Suprapubic skin (tissue), 4 donors: ENCODE measurements around the gene PRKAG2. TPM values are rescaled to one million over a fixed set of nuclear protein-coding genes. Genes with fewer than 3 reads are reported as not detected.
"Not testable (repeated sequence)": the region's sequence is repeated elsewhere in the genome, so short reads cannot be mapped to it uniquely, and the experiment has no call there.

Experiments
- DNase-seq, 2 donors: peaks; one replicate each; pipeline ENCODE4 v3.0.0-alpha.2; 2019; ENCODE audit warnings: low spot score in 2 of 2
- H3K27ac ChIP-seq: fragments of 200-600 bp; sonication (generic); one replicate; pipeline ENCODE4 v1.5.1; 2019
- H3K27me3 ChIP-seq: fragments of 200-600 bp; sonication (generic); one replicate; pipeline ENCODE4 v1.5.1; 2019
- H3K36me3 ChIP-seq: fragments of 200-600 bp; sonication (generic); one replicate; pipeline ENCODE4 v1.5.1; 2019
- H3K4me1 ChIP-seq: fragments of 200-600 bp; sonication (generic); one replicate; pipeline ENCODE4 v1.5.1; 2019
- H3K4me3 ChIP-seq: fragments of 200-600 bp; sonication (generic); one replicate; pipeline ENCODE4 v1.5.1; 2019; ENCODE audit warnings: mild to moderate bottlenecking
- H3K9me3 ChIP-seq: fragments of 200-600 bp; sonication (generic); one replicate; pipeline ENCODE4 v1.5.1; 2019
- EP300 ChIP-seq: sonication (generic); formaldehyde crosslinking; IDR thresholded peaks from one replicate; pipeline ENCODE4 v1.6.1; 2017; ENCODE audit warnings: antibody characterized with exemption
- POLR2A ChIP-seq, 2 donors: fragments of 450-650 bp; IDR thresholded peaks; one replicate each; pipeline ENCODE4 v1.6.1; 2017; ENCODE audit warnings: antibody characterized with exemption in 2 of 2, mild to moderate bottlenecking in 2 of 2, moderate library complexity in 2 of 2
- POLR2AphosphoS5 ChIP-seq, 3 donors: sonication (generic); formaldehyde crosslinking; IDR thresholded peaks; one replicate each; pipeline ENCODE4 v1.6.1; 2017; ENCODE audit warnings: antibody characterized with exemption in 3 of 3
- WGBS: methylation state at CpG from one replicate; pipeline ENCODE4 v1.1.5; 2018; 5-methylcytosine and 5-hydroxymethylcytosine counted together
- total RNA-seq, 4 donors: library from RNA; depleted of rRNA; stranded (reverse); fragments of >200 nt; gene quantifications; one replicate each; pipeline ENCODE4 v1.1.0, GENCODE V29; 2016
- TF ChIP-seq, protein P1 (sequence below), 2 donors: fragments of 200-600 bp in 1 of 2; fragments of 450-650 bp in 1 of 2; sonication (generic) in 1 of 2; IDR thresholded peaks; one replicate each; pipeline ENCODE4 v1.5.1; 2016 to 2019; ENCODE audit warnings: antibody characterized with exemption in 2 of 2, mild to moderate bottlenecking in 1 of 2, moderate library complexity in 1 of 2

The PRKAG2 gene
- total RNA-seq, 4 donors from 2014 or later, result 16.5 to 40.0 (median 17.3) TPM

DNA sequence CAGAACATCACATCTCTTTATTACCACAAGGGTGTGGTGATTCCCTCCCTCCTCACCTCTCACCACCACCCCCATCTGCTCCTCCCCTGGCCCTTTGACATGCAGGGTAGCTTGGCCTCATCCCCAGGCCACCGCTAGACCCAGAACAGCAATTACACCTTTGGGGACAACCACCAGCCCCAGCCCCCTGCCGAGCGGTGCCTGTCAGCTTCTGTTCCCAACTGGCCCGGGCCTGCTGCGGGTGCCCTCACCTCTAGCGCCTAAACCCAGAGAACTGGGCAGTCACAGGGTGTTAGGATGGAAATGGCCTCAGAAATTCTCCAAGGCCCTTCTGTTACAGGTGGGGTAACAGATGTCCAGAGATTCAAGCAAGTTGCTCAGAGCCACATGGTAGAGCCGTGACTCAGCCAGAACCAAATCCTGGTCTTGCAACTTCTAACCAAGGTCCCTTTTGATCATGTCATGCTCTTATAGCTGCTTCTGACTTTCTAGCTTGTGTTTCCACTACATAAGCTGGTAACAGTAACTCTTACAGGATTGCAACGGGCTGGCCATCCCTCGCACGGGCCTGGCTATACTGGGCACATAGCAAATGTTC, 78.0 kb downstream of the PRKAG2 start:
- H3K27ac ChIP-seq, result peak overlapping the region; percentile 86
- 98% methylated on average over 10 of the region's 10 CpGs for WGBS

DNA sequence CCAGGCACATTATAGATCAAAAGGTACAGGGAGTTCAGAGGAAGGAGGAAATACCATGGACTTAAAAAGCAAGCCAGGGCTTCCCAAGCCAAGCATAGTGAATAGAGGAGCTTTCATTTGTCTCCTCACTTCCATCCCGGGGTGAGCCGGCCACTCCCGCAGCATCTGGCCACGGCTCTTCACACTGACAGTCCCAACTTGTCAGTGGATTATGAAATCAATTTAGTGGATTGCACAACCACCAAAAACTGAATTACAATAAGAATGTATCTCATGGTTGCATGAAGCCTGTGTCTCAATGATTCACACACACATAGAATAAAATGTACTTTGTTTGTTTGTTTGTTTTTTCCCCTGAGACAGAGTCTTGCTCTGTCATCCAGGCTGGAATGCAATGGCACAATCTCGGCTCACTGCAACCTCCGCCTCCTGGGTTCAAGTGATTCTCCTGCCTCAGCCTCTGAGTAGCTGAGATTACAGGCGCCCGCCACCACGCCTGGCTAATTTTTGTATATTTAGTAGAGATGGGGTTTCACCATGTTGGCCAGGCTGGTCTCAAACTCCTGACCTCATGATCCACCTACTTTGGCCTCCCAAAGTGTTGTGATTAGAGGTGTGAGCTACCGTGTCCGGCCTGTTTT, 79.1 kb downstream of the PRKAG2 start:
- WGBS, result 58% methylated on average over 11 of the region's 11 CpGs
- not testable (repeated sequence) for H3K4me3 ChIP-seq, DNase-seq, H3K27me3 ChIP-seq, H3K36me3 ChIP-seq, H3K9me3 ChIP-seq
- peak overlapping the region; percentile 86 for H3K27ac ChIP-seq
- TF ChIP-seq POLR2AphosphoS5 (IDR thresholded peaks at IDR 0.05), result peak in 2 of 3 donors; percentile 64 to 92
- peaks cover 47% of the 10 kb centered on the region for H3K4me1 ChIP-seq

More for the DNA sequence above, 78.0 kb downstream of the PRKAG2 start:
- Histone ChIP-seq H3K9me3 (no peaks in the 10 kb centered on the region), H3K4me3 (no peak overlapping the region), H3K4me1 (peaks cover 44% of the 10 kb centered on the region), H3K36me3 (no peaks in the 10 kb centered on the region), H3K27me3 (no peaks in the 10 kb centered on the region)
- DNase-seq, result no peak
- TF ChIP-seq POLR2AphosphoS5 (IDR thresholded peaks at IDR 0.05) (no peak), POLR2A (IDR thresholded peaks at IDR 0.05) (no peak), EP300 (no peak)
- TF ChIP-seq, protein P1, sequence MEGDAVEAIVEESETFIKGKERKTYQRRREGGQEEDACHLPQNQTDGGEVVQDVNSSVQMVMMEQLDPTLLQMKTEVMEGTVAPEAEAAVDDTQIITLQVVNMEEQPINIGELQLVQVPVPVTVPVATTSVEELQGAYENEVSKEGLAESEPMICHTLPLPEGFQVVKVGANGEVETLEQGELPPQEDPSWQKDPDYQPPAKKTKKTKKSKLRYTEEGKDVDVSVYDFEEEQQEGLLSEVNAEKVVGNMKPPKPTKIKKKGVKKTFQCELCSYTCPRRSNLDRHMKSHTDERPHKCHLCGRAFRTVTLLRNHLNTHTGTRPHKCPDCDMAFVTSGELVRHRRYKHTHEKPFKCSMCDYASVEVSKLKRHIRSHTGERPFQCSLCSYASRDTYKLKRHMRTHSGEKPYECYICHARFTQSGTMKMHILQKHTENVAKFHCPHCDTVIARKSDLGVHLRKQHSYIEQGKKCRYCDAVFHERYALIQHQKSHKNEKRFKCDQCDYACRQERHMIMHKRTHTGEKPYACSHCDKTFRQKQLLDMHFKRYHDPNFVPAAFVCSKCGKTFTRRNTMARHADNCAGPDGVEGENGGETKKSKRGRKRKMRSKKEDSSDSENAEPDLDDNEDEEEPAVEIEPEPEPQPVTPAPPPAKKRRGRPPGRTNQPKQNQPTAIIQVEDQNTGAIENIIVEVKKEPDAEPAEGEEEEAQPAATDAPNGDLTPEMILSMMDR (IDR thresholded peaks at IDR 0.05), result no peak

DNA sequence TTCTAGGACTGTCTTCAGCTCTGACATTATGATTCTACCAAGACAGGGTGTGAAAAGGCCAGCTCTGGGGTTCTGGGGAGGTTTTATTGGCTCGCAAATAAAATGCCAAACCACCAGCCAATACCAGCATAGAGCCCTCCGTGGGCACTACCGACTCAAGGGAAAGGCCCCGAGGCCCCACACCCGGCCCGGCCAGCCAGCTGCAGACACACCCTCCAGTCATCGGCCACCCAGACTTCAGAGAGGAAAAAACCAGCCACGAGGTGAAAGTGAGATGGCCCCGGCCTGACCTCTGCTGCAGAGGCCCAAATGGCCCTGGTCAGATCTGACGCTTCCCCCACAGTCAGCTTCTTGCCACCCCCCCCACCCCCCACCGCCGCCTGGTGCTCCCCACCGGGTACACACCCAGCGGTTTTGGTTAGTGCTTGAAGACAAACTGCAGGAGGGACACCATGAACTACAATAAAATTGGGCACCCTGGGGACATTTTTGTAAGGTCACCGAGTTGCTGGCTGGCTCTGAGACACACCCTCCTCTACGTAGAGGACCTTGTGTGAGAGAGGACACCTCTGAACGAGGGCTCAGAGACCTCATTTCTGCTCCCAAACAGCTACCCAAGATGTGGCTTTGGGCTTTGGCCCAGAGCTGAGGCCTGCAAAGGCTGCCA, 79.9 kb downstream of the PRKAG2 start:
- peaks cover 47% of the 10 kb centered on the region for H3K4me1 ChIP-seq
- no peaks in the 10 kb centered on the region for H3K27me3 ChIP-seq
- 39% methylated on average over 5 of the region's 17 CpGs for WGBS
- no peaks in the 10 kb centered on the region for H3K9me3 ChIP-seq
- H3K4me3 ChIP-seq, result no peak overlapping the region
- no peak for TF ChIP-seq POLR2AphosphoS5 (IDR thresholded peaks at IDR 0.05)
- TF ChIP-seq EP300, result no peak
- peak overlapping the region; percentile 86 for H3K27ac ChIP-seq
- H3K36me3 ChIP-seq, result no peaks in the 10 kb centered on the region
- no peak for DNase-seq

DNA sequence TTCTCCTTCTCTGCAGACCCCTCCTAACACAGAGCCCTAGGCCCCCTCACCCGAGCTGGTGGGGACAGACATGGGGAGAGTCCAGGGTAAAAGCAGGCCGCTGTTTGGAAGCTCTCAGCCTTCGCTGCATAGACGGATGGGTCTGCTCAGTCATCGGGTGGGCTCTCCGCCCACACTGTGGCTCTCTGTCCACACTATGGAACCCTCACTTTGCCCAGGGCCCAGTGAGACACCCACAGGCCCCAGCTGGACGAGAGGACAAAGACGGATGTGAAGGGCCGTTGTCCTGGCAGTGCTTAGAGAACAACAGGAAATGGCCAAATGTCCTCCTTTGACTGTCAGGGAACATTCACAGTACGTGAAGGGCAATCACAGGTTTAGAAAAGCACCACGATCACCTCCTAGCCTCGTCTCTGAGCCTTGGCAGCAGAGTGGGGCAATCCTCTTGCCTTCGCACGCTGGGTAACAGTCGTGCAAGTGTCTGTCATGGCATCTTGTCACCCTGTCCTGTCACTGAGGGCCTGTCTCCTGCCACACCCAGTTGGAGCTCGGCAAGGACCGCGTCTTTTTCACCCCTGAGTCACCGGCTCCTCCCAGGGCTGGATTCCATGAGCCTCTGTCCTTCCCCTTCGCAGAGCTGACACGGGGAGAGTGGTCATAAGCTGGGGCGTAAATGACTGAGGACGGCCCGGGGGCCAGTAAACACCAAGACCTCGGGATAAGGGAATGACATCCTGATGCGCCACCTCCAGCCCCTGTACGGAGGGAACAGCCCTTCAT, 80.6 kb downstream of the PRKAG2 start:
- 65% methylated on average over 12 of the region's 27 CpGs for WGBS
- TF ChIP-seq EP300, result no peak
- TF ChIP-seq, protein P1 (IDR thresholded peaks at IDR 0.05), result no peak
- peak in 1 of 2 donors; percentile 14 for TF ChIP-seq POLR2A (IDR thresholded peaks at IDR 0.05)
- no peak overlapping the region for H3K4me3 ChIP-seq
- H3K4me1 ChIP-seq, result peaks cover 47% of the 10 kb centered on the region
- H3K9me3 ChIP-seq, result no peaks in the 10 kb centered on the region
- DNase-seq, result peak; percentile 92 to 93
- H3K36me3 ChIP-seq, result no peaks in the 10 kb centered on the region
- H3K27me3 ChIP-seq, result no peaks in the 10 kb centered on the region
- peak overlapping the region; percentile 86 for H3K27ac ChIP-seq

DNA sequence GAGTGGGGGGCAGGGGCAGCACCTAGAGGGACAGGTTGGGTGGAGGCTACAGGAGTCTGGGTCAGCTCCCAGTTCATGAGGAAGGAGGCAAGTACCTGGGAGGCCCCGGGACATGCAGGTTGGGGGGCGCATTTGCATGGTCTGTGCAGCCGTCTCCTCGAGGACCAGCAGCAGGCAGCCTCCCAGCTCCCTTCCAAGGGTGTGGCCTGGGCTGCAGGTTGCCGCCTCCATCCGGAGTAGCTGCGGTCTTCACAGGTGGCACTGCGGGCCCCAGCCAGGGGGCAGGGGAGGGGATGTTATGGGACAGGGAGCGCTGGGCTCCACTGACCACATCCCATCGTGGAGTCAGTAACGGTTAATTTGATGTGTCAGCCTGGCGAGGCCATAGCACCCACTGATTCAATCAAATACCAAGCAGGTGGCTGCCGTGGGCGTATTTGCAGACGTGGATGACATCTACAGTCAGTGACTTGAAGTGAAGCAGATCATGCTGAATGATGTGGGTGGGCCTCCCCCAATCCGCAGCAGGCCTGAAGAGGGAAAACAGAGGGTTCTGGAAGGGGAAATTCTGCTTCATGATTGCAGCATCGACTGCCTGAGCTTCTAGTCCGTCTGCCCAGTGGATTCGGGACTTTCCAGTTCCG, 81.6 kb downstream of the PRKAG2 start:
- Histone ChIP-seq H3K9me3 (no peaks in the 10 kb centered on the region), H3K4me1 (peaks cover 47% of the 10 kb centered on the region), H3K27me3 (no peaks in the 10 kb centered on the region), H3K27ac (no peak overlapping the region), H3K4me3 (no peak overlapping the region), H3K36me3 (no peaks in the 10 kb centered on the region)
- TF ChIP-seq, protein P1 (IDR thresholded peaks at IDR 0.05), result no peak
- TF ChIP-seq EP300, result no peak
- no peak for TF ChIP-seq POLR2A (IDR thresholded peaks at IDR 0.05)
- 59% methylated on average over 11 of the region's 20 CpGs for WGBS
- no peak for DNase-seq
